ENCODE data around the gene SYTL1. TPM values are rescaled to one million over a fixed set of nuclear protein-coding genes. Genes with fewer than 3 reads are reported as not detected.

Gene SYTL1
- total RNA-seq, 1 donor from 2014 or later: 47.2 TPM

DNA sequence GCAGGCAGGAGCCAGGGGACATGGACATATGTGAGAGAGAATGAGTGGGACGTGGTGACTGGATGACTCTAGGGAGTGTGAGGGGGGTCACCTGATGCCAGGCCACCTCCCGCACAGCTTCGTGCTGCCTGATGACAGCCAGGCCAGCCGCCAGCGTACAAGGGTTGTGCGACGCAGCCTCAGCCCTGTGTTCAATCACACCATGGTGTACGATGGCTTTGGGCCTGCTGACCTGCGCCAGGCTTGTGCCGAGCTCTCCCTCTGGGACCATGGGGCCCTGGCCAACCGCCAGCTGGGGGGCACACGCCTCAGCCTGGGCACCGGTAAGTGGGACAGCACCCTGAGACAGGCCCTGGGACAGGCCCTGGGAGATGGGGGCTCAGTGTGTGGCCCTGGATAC, 11.3 kb downstream of the SYTL1 start:
- Histone ChIP-seq H3K36me3 (ENCODE audit: control insufficient read depth, insufficient read depth, low read length) (peaks cover 2% of the 10 kb centered on the region), H3K27me3 (ENCODE audit: control insufficient read depth, insufficient read depth, low read length) (peaks cover 6% of the 10 kb centered on the region), H3K4me3 (ENCODE audit: low read depth, low read length) (no peak overlapping the region)
- DNase-seq (ENCODE audit: low read depth): no peak
- TF ChIP-seq, protein P1, sequence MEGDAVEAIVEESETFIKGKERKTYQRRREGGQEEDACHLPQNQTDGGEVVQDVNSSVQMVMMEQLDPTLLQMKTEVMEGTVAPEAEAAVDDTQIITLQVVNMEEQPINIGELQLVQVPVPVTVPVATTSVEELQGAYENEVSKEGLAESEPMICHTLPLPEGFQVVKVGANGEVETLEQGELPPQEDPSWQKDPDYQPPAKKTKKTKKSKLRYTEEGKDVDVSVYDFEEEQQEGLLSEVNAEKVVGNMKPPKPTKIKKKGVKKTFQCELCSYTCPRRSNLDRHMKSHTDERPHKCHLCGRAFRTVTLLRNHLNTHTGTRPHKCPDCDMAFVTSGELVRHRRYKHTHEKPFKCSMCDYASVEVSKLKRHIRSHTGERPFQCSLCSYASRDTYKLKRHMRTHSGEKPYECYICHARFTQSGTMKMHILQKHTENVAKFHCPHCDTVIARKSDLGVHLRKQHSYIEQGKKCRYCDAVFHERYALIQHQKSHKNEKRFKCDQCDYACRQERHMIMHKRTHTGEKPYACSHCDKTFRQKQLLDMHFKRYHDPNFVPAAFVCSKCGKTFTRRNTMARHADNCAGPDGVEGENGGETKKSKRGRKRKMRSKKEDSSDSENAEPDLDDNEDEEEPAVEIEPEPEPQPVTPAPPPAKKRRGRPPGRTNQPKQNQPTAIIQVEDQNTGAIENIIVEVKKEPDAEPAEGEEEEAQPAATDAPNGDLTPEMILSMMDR (IDR thresholded peaks at IDR 0.05; ENCODE audit: insufficient read depth, low read length, poor library complexity, severe bottlenecking): no peak

DNA sequence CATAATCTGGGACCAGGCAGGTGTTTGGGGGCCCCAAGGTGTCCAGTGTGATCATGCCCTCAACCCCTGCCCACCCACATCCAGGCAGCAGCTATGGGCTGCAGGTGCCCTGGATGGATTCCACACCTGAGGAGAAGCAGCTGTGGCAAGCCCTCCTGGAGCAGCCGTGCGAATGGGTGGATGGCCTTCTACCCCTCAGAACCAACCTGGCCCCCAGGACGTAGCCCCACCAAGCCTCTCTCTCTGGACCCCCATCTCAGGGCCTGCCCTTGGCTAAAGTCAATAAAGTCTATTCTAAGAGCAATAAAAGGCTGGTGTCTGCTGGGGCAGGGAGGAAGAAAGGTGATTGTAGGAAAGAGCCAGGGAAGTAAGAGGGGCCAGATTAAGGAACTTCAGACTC, 11.8 kb downstream of the SYTL1 start:
- H3K4me3 ChIP-seq (ENCODE audit: low read depth, low read length): no peak overlapping the region
- H3K36me3 ChIP-seq (ENCODE audit: control insufficient read depth, insufficient read depth, low read length): peaks cover 2% of the 10 kb centered on the region
- no peak for DNase-seq (ENCODE audit: low read depth)
- peaks cover 6% of the 10 kb centered on the region for H3K27me3 ChIP-seq (ENCODE audit: control insufficient read depth, insufficient read depth, low read length)
- TF ChIP-seq, protein P1 (IDR thresholded peaks at IDR 0.05; ENCODE audit: insufficient read depth, low read length, poor library complexity, severe bottlenecking): no peak

DNA sequence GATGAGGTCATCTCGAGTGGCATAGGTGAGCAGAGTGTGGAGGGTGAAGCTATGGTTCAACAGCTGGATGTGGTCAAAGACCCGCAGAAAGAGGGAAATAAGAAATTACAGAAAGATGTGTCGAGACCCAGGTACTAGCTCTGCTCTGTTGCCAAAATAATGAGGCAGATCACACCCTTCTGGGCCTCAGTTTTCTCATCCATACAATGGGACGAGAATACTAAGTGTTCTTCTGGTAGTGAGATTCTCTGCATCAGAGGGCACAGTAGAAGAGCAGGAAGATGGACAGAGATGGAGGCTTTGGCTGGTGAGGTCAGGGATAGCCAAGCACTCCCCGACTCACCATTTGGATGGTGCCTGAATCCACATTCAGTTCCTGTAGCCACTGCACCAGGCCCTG, 13.9 kb downstream of the SYTL1 start:
- TF ChIP-seq, protein P1 (IDR thresholded peaks at IDR 0.05; ENCODE audit: insufficient read depth, low read length, poor library complexity, severe bottlenecking): no peak
- no peak for DNase-seq (ENCODE audit: low read depth)

DNA sequence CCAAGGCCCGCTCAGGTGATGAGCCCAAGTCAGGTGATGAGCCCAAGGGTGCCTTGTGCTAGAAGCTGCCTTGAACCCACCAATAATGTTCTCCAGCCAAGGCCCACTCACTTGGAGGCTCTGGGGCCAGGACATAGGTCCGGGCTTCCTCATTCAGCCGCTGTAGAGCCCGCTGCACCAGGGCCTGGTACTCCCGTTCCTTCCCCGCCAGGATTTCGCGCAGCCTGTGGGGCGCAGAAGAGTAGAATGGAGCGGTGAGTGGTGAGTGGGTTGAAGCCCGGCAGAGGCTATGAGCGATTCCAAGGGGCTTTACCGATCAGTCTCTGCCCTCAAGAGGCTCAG, 14.4 kb downstream of the SYTL1 start:
- TF ChIP-seq, protein P1 (IDR thresholded peaks at IDR 0.05; ENCODE audit: insufficient read depth, low read length, poor library complexity, severe bottlenecking): no peak
- H3K36me3 ChIP-seq (ENCODE audit: control insufficient read depth, insufficient read depth, low read length): peaks cover 2% of the 10 kb centered on the region
- DNase-seq (ENCODE audit: low read depth): no peak

More for the DNA sequence above, 13.9 kb downstream of the SYTL1 start:
- peaks cover 2% of the 10 kb centered on the region for H3K27me3 ChIP-seq (ENCODE audit: control insufficient read depth, insufficient read depth, low read length)
- peaks cover 2% of the 10 kb centered on the region for H3K36me3 ChIP-seq (ENCODE audit: control insufficient read depth, insufficient read depth, low read length)
- H3K4me3 ChIP-seq (ENCODE audit: low read depth, low read length): no peak overlapping the region

DNA sequence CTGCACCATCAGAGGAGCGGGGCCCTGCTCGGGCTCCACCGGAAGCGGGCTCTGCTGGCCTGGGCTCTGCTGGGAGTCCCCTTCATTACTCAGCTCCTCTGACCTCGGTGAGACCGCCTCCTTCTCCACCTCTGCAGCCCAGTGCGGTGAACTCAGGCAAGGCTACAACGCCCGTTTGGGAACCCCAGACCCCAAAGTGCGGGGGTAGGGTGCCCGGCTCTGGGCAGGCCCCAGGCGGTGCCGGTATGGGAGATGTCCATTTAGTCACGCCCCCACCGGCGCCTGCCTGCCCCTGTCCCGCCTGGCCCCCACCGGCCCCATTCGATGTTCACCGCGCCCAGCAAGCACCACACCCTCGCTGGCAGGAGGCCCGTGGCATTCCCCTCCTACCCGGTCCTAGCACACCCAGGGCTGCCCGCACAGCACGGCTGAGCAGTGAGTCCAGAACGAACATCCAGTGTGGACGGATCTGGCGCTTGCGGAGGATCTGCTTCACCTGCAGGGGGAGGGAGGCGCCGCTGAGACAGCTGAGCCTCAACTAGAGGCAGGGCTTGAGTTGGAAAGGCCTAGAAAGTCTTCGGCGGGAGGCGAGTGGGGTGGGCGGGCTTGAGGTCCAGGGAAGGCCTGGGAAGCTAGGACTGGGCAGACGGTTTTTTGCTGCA, 14.9 kb downstream of the SYTL1 start:
- Histone ChIP-seq H3K27me3 (ENCODE audit: control insufficient read depth, insufficient read depth, low read length) (peaks cover 2% of the 10 kb centered on the region), H3K36me3 (ENCODE audit: control insufficient read depth, insufficient read depth, low read length) (peaks cover 2% of the 10 kb centered on the region), H3K4me3 (ENCODE audit: low read depth, low read length) (no peak overlapping the region)
- DNase-seq (ENCODE audit: low read depth): no peak
- TF ChIP-seq, protein P1 (IDR thresholded peaks at IDR 0.05; ENCODE audit: insufficient read depth, low read length, poor library complexity, severe bottlenecking): no peak

More for the DNA sequence above, 14.4 kb downstream of the SYTL1 start:
- Histone ChIP-seq H3K4me3 (ENCODE audit: low read depth, low read length) (no peak overlapping the region), H3K27me3 (ENCODE audit: control insufficient read depth, insufficient read depth, low read length) (peaks cover 2% of the 10 kb centered on the region)
